ENCODE results near the gene ARL9.

ARL9 gene

DNA sequence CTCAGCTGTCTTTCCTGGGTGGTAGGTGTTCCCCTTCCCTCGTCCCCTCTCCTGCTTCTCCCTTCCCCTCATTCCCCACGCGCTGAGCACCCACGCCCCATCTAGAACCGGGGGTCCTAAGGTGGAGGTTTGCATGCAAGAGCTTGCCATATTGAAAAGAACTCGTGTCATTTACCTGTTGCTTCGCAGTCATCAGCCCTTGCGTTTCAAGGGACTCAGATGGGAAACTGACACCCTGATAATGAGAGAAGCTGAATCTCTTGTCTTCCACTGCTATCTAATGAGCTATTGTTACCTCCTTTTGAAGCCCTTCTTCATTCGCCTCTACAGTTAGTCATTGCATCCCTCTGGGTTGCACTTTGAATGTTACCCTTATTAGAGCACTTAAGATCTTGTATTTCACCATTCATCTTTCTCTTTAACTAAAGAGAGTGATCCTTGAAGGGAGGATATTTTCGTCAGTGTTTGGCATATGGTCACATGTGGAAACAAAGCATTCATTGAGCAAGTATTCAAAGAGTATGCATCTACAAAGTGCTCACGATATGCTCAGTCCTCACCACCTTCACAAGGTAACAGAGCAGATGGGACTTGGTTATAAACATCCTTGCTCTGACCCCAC, 25.7 kb downstream of the ARL9 start:
- no peak for DNase-seq (ENCODE audit: low read depth)

DNA sequence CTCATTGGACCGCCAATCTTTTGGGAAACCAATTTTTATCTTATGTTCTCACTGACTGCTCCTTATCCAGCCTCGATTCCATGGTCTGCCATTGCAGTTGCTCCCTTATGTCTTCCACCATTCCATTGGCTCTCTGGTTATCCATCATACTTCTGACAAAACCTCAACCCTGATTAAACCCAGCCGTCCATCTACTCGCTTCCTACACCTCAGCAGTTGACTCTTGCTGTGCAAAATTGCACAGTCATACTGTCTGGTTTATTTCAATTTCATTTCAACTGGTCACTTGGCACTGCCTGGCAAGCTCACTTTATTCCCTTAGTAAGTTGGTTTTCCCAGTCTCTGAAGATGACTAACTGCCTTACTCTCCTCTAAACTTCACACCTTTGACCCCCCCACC, 26.2 kb downstream of the ARL9 start:
- no peak for DNase-seq (ENCODE audit: low read depth)

DNA sequence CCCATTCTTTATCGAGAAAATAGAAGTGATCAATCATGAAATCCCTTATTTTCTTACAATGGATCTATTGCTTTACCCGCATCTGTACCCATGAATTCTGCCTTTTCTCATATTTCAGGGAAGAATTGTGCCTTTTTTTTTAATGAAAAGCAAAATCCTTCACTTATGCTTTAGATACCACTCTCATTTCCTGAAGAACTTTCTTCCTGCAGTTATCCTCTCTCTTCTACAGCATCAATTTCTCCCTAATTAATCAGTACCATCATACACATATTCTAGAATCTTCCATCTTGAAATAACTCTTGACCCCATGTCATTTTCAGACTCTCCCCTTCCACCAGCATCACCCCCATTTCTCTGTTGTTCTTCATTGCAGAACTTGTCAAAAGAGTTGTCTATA, 26.6 kb downstream of the ARL9 start:
- no peak for DNase-seq (ENCODE audit: low read depth)

GRCh38 chr4:56535915-56536314, 30.3 kb downstream of the ARL9 start:
- DNase-seq (ENCODE audit: low read depth): no peak

DNA sequence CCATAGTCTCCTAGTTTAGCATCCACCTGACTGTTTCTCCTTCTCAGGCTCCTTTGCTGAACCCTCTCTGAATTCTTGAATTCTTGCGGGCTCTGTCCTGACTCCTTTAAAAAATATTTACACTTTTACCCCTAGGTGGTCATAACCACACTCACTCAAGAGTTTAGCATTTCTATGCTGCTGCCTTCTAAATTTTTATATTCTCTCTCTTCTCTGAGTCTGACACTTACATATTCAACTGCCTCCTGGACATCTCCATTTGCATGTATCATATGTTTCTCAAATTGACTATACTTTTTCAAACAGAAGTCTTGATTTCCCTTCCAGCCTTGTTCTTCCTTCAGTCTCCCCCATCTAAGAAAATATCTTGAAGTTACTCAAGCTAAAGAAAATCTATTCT, 31.6 kb downstream of the ARL9 start:
- no peak for DNase-seq (ENCODE audit: low read depth)

- DNase-seq (ENCODE audit: low read depth): no peak
Observed at GRCh38 chr4:56540826-56541225, 35.2 kb downstream of the ARL9 start.

DNA sequence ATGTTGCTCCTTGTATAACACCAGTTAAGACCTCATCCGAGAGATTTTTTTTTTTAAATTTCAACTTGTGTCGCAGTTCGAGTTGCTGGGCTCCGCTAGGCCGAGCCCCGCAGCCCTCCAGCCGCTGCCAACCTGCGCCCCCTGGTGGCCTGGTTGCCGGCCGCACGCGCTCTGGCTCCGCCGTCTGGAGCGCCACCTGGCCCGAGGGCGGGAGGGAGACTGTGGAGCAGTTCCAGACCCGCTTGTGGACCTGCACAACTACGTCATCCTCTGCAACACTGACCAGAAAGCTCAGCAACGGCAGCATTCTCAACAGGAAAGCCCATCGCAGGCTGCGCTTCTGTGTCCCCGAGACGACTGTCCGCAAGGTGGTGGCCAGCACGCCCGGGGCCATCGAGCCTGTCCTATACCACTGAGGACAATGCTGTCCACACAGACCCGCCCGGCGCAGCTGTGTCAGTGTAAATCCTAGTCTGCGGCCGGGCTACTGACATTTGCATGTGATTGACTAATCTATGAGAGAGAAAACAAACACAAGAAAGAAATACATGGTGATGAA, 39.1 kb downstream of the ARL9 start:
- peak; percentile 75 for DNase-seq (ENCODE audit: low read depth)

DNA sequence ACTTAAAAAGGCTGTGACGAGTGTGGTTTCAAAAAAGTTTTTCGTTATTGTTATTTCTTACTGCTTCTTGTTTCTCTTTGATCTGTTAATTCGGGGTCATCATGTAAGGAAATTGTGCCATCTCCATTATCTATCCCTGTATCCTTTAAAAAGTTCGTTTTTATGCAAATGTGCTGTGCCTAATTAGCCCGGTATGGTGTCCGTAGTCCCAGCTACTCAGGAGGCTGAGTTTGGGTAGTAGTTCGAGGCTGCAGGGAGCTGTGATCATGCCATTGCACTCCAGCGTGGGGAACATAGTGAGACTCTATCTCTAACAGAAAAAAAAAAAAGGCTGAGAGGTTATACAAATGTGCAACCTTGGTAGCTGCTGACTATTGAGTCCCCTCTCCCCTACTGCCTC, 45.1 kb downstream of the ARL9 start:
- DNase-seq (ENCODE audit: low read depth): no peak

GRCh38 chr4:56551516-56551915, 45.9 kb downstream of the ARL9 start:
- DNase-seq (ENCODE audit: low read depth): no peak

DNA sequence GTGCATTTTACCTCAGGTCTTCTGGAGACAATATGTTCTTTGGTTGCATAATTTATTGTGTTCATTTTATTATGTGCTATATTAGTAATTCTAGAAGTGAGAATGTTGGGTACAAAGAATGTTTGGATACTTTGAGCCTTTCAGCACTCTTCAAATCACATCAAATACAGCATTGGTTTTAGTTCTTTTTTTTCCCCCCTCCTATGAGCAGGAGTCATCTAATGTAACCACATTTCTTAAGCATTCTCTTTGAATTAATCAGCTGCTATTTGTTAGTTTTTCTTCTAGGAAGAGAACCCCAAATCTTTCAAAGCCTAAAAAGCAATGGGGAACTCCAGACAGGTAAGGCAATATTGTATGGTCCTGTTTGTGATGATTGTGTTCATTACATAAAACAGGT, 46.7 kb downstream of the ARL9 start:
- DNase-seq (ENCODE audit: low read depth): no peak

DNA sequence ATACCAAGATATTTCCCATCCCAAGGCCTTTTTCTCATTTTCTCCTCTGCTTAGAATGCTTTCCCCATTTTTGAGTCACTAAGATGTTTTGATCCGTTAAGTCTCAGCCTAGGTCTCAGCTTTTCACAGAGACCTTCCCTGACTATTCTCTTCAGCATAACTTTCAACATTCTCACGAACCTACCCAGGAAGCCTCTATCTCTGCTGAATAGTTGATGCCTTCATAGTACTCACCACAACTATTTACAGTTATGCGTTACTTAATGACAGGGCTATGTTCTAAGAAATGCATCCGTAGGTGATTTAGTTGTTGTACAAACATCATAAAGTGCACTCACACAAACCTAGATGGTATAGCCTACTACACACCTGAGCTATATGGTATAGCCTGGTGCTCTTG, 64.5 kb downstream of the ARL9 start:
- DNase-seq (ENCODE audit: low read depth): no peak

All from T follicular helper cell (primary cell).